GM18526 (cell line): Measurements from ENCODE around the gene PTPRD.

Experiments
- POLR2A ChIP-seq: IDR thresholded peaks from 3 replicates; pipeline ENCODE4 v1.6.1; 2011; ENCODE audit not compliant: insufficient read length; ENCODE audit errors: extremely low read depth

The PTPRD gene

DNA sequence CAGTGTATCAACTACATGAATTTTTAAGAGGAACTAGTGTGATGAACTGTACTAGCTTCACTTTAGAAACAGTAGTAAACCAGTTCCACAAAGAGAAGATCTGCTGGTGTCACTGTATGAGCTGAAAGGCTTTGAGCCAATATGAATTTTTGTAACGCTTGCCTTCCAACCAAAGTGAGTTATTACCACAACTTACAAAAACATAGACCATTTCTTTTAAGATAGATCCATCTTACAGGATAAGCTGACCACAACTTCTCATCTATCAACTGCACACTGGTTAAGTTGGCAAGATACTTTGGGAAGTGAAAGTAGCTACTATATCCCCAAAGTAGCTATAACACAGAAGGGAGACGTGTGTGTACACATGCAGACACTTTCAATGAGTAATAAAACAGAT lies 1963.6 kb downstream of the PTPRD start:
- no peak for TF ChIP-seq POLR2A

DNA sequence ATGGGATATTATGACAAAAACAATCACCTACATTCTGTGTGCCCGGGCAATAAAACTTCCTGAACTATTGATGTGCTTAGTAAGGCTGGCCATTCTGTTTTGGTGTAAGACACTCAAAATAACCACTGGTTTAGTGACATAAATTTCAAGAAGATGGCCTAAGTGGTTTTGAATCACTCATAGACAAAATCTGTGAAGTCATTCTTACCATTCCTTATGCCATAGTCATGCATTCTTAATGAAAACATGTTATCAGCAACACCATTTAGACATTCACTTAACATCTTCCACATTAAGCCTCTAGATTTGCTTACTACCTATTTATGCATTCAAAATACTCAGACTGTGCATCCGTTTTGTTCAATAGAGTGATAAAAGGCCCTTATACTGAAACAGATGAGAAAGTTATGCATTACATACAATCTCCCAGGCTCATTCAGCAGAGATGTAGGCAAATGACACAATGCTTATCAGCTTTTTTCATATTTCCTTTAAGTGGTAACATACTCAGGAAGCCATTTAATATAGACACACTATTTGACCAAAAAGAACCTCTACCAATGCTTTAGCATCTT lies 1964.4 kb downstream of the PTPRD start:
- TF ChIP-seq POLR2A: no peak

- TF ChIP-seq POLR2A: no peak
These were observed 1965.0 kb downstream of the PTPRD start for GRCh38 chr9:8647824-8648223.

DNA sequence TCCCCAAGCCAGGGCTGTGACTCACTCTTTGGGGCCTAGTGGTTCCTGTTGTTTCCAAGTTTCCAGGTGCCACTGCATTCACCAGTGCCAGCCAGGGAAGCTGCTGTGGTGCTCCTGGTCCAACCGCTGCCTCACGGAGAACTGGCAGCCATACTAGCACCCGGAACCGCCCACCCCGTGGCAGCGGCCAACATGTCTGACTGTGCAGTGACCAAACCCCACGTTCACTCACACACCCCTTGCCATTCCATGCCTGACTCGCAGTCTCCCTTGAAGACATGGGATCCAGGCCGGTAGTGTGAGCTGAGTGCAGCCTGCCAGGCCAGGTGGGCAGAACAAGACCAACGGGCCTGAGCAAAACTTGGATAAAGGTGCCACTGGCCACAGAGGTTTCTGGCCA lies 1968.2 kb downstream of the PTPRD start:
- TF ChIP-seq POLR2A: no peak

DNA sequence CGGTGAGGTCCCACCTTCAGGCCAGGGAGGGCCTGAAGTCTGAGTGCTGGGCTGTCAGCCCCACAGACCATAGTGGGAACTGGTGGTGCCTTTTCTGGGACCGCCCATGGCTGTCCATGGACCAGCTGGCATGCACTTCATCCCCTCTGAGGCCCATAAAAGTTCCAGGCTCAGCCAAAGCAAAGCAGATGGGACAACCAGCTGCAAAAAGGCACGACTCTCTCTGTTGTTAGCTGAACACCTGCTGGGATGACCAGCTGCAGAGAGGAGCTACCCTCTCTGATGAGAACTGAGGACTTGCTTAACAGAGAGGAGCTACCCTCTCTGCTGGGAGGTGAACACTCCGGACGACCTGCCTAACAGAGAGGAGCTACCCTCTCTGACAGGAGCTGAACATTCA lies 1968.9 kb downstream of the PTPRD start:
- TF ChIP-seq POLR2A: no peak

GRCh38 chr9:8643464-8643863 lies 1969.3 kb downstream of the PTPRD start:
- no peak for TF ChIP-seq POLR2A

GRCh38 chr9:8640761-8641160 lies 1972.0 kb downstream of the PTPRD start:
- TF ChIP-seq POLR2A: no peak

GRCh38 chr9:8637626-8638025 lies 1975.2 kb downstream of the PTPRD start:
- no peak for TF ChIP-seq POLR2A

DNA sequence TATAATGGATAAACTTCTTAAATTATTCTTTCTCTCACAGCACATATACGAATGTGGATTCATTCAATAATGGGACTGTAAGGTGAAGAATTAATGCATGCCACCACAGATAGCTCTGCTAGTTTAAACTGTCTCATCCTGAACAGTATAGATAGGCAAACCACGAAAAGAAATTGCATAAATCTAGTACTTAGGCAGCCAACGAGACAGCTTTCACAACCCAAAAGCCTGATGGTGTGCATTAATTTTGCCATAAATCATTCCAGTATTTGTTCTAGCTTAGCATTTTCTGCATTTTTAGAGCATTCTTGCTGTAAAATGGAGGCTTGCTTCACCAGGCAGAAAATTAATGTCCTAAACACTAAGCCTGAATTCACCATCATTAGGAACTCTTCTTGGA lies 1979.0 kb downstream of the PTPRD start:
- no peak for TF ChIP-seq POLR2A

DNA sequence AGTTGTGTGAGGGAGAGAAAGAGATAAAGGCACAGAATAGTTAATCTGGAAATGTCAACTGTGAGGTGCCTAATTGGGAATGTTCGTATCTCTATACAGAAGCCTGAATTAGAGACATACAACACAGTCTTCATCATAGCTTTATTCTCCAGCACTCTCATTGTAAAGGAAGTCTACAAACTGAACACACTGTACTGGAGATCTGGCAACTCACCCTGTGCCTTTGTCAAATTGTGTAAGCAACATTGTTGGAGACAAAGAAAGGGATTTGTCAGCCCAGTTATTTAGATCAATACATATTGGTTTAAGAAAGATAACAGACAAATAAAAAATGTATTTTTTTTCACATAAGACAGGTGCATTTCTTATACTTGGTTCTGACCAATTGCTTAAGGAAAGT lies 1980.3 kb downstream of the PTPRD start:
- TF ChIP-seq POLR2A: no peak

- no peak for TF ChIP-seq POLR2A
These were observed 1984.0 kb downstream of the PTPRD start for GRCh38 chr9:8628791-8629190.

DNA sequence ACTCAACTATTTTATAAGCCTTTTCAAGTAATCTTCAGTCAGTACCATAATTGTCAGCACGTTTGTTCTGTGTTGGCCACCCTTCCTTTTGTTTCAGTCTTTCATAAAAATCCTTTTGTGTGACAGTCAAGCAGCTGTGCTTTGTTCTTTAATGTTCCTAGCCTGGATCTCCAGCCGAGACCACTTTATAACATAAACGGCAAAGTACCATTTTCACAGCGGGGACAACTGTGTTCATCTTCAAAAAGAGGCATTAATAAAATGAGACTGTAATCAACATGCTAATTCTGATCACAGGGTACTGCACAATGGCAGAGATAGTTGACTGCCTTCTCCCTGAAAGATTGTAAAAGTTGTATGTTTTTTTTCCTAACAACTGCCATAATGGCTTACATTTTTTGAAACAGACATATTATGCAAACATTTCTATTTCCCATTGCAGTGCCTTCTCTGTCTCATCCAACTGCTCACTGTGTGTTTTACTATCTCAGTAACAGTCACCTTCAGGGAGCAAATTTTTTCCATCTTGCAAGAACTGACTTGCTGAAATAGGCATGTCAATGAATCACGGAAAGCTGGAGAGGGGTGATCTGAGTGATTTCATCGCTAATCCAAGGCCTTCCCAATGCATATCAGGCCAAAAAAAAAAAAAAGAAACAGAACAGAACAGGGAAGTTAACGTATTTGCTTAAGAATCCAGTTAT lies 1984.7 kb downstream of the PTPRD start:
- no peak for TF ChIP-seq POLR2A

- TF ChIP-seq POLR2A: no peak
These were observed 1989.9 kb downstream of the PTPRD start for GRCh38 chr9:8622871-8623270.

- TF ChIP-seq POLR2A: no peak
These were observed 1990.5 kb downstream of the PTPRD start for GRCh38 chr9:8622222-8622802.

GRCh38 chr9:8621416-8621815 lies 1991.4 kb downstream of the PTPRD start:
- TF ChIP-seq POLR2A: no peak

GRCh38 chr9:8616414-8616813 lies 1996.4 kb downstream of the PTPRD start:
- no peak for TF ChIP-seq POLR2A
